Measurements from ENCODE around the gene AGAP1. TPM values are rescaled to one million over a fixed set of nuclear protein-coding genes. Genes with fewer than 3 reads are reported as not detected.

AGAP1 gene
- total RNA-seq, 1 donor from 2014 or later, result 43.8 TPM

GRCh38 chr2:236070236-236070635 lies 576.4 kb downstream of the AGAP1 start:
- no peak for DNase-seq (ENCODE audit: extremely low spot score, unreplicated experiment)
- no peaks in the 10 kb centered on the region for H3K4me1 Mint-ChIP-seq (ENCODE audit: unreplicated experiment)
- H3K27me3 Mint-ChIP-seq (ENCODE audit: unreplicated experiment), result no peaks in the 10 kb centered on the region
- H3K4me3 Mint-ChIP-seq (ENCODE audit: unreplicated experiment), result no peak overlapping the region
- H3K9me3 Mint-ChIP-seq (ENCODE audit: unreplicated experiment), result no peaks in the 10 kb centered on the region
- H3K36me3 Mint-ChIP-seq (ENCODE audit: unreplicated experiment), result peaks cover 12% of the 10 kb centered on the region
- H3K27ac Mint-ChIP-seq (ENCODE audit: unreplicated experiment), result no peak overlapping the region
- no peak for TF ChIP-seq CTCF (IDR thresholded peaks at IDR 0.05)

GRCh38 chr2:236073246-236073645 lies 579.4 kb downstream of the AGAP1 start:
- Mint-ChIP-seq H3K27ac (ENCODE audit: unreplicated experiment) (no peak overlapping the region), H3K36me3 (ENCODE audit: unreplicated experiment) (peaks cover 9% of the 10 kb centered on the region), H3K4me3 (ENCODE audit: unreplicated experiment) (no peak overlapping the region), H3K27me3 (ENCODE audit: unreplicated experiment) (no peaks in the 10 kb centered on the region), H3K9me3 (ENCODE audit: unreplicated experiment) (no peaks in the 10 kb centered on the region), H3K4me1 (ENCODE audit: unreplicated experiment) (peaks cover 4% of the 10 kb centered on the region)
- TF ChIP-seq CTCF (IDR thresholded peaks at IDR 0.05), result no peak
- DNase-seq (ENCODE audit: extremely low spot score, unreplicated experiment), result no peak

GRCh38 chr2:236073867-236074655 lies 580.2 kb downstream of the AGAP1 start:
- Mint-ChIP-seq H3K4me1 (ENCODE audit: unreplicated experiment) (peaks cover 11% of the 10 kb centered on the region), H3K27me3 (ENCODE audit: unreplicated experiment) (no peaks in the 10 kb centered on the region), H3K36me3 (ENCODE audit: unreplicated experiment) (peaks cover 9% of the 10 kb centered on the region), H3K4me3 (ENCODE audit: unreplicated experiment) (no peak overlapping the region), H3K9me3 (ENCODE audit: unreplicated experiment) (no peaks in the 10 kb centered on the region), H3K27ac (ENCODE audit: unreplicated experiment) (no peak overlapping the region)
- no peak for TF ChIP-seq CTCF (IDR thresholded peaks at IDR 0.05)
- no peak for DNase-seq (ENCODE audit: extremely low spot score, unreplicated experiment)

- H3K4me3 Mint-ChIP-seq (ENCODE audit: unreplicated experiment), result no peak overlapping the region
- no peak for TF ChIP-seq CTCF (IDR thresholded peaks at IDR 0.05)
- no peaks in the 10 kb centered on the region for H3K27me3 Mint-ChIP-seq (ENCODE audit: unreplicated experiment)
- no peak overlapping the region for H3K27ac Mint-ChIP-seq (ENCODE audit: unreplicated experiment)
- no peak for DNase-seq (ENCODE audit: extremely low spot score, unreplicated experiment)
- H3K4me1 Mint-ChIP-seq (ENCODE audit: unreplicated experiment), result peaks cover 11% of the 10 kb centered on the region
- no peaks in the 10 kb centered on the region for H3K9me3 Mint-ChIP-seq (ENCODE audit: unreplicated experiment)
- peaks cover 2% of the 10 kb centered on the region for H3K36me3 Mint-ChIP-seq (ENCODE audit: unreplicated experiment)
Measured at GRCh38 chr2:236075802-236076201, 582.0 kb downstream of the AGAP1 start.

- H3K4me3 Mint-ChIP-seq (ENCODE audit: unreplicated experiment), result no peak overlapping the region
- no peak overlapping the region for H3K27ac Mint-ChIP-seq (ENCODE audit: unreplicated experiment)
- H3K27me3 Mint-ChIP-seq (ENCODE audit: unreplicated experiment), result no peaks in the 10 kb centered on the region
- no peaks in the 10 kb centered on the region for H3K36me3 Mint-ChIP-seq (ENCODE audit: unreplicated experiment)
- peaks cover 20% of the 10 kb centered on the region for H3K4me1 Mint-ChIP-seq (ENCODE audit: unreplicated experiment)
- DNase-seq (ENCODE audit: extremely low spot score, unreplicated experiment), result no peak
- TF ChIP-seq CTCF (IDR thresholded peaks at IDR 0.05), result no peak
- no peaks in the 10 kb centered on the region for H3K9me3 Mint-ChIP-seq (ENCODE audit: unreplicated experiment)
Measured at GRCh38 chr2:236078297-236079255, 584.7 kb downstream of the AGAP1 start.

Data from osteocyte (in vitro differentiated cells).